C4-2B (cell line): ENCODE measurements around the gene GDF11.

Source experiments
- H3K27ac ChIP-seq: fragments of 450-650 bp; 2 replicates; pipeline ENCODE4 v1.5.1; 2017
- CTCF ChIP-seq: fragments of 450-650 bp; conservative IDR thresholded peaks from 2 replicates; pipeline ENCODE4 v1.5.1; 2017; ENCODE audit warnings: mild to moderate bottlenecking
- ZFX ChIP-seq: fragments of 450-650 bp; IDR thresholded peaks from 2 replicates; pipeline ENCODE4 v1.6.1; 2017

GDF11 gene

DNA sequence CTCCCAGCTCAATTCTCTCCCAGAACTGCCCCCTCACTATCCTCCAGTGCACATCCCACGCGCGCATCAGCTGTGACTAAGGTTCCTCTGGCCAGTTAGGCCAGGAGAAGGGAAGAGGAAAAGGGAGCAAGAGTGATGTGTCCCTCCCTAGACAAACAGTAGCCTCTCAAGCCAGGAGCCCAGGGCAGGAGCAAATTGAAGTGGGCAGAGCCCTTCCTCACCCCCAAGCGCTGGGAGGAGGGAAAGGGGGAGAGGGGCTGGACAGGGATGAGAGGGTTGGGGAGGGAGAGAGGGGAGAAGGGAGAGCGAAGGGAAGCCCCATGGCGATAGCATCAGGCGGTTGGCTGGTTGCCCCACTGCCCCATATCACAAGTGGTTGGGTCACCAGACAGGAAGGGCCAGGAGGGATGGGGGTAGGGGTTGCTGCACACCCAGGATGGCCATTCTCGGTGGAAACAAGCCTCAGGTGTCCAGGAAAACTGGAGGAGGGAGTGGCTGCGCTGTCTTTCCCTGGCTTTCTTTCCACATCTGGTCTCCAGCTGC, 15.2 kb upstream of the GDF11 start:
- peak overlapping the region; percentile 91 for H3K27ac ChIP-seq
- no peak for TF ChIP-seq ZFX
- no peak for TF ChIP-seq CTCF

DNA sequence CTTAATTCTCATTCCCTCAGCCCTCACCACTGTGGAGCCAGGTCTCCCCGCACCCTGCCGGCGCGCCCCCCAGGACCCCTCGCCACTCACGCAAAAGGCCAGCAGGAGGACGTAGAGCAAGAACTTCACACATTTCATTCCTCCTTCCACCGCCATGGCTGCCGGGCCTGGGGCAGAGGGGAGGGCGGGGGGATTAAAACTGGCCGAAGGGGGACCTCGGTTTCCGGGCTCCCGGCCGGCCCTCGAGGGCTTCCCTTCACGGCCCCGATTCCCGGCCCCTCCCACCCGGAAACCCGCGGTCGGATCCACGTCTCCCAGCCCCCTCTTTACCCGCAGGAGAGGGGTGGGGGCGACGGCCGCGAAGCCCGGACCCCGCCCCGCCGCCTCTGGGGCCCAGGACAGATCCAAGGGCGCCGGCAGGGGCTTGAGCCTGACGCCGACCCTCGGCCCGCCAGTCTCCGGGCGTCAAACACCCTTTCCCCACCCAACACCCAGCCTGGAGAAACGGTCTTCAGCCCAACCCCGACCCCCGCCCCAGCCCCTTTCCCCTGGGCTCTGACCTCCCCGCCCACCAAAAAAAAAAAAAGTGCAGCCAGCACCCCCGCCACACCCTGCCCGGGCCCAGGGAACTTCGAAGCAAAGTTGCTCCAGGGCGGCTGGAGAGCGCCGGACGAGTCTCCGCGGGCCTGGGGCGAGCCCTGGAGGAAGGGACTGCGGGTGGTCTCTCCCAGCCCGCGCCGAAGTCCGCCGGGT, 14.6 kb upstream of the GDF11 start:
- peak overlapping the region; percentile 91 for H3K27ac ChIP-seq
- TF ChIP-seq ZFX (no peak), CTCF (no peak)

DNA sequence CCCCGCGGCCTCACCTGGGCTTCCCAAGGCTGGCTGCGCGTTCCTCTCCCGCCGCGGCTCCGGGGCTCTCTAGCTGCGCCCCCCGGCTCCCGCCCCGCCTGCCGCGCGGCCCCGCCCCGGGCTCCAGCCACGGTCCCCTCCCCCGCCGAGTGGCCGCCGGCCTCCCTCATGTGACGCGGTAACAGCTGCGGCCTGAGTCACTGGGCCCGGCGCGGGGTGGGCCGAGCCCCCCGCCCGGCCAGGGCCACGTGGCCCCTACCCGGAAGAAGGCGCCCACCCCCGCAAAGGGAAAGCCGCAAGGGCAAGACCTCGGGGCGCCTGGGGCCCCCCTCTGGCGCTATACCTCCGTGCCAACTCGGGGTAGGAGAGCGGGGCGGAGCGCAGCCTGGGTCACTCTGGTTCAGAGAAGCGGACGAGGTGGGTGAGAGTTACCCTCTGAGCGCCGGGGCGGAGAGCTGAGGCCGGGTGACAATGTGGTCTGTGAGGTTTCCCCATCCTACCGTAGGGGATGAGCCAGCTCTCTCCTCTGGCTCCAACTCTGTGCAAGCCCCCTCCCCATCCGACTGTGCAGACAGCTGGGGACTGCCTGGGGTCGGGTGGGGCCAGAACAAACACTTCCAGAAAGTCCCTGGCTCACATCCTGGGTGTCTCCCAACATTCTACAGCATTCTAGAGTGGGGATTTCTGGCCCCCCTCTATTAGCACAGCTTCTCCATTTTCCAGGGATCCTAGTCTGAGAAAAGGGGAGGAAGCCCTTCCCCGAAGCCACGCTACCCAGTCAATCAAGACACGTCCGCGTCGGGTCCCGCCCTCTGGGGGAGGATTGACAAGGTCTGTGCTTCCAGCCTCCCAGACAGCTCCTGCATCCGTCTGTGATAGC, 13.7 kb upstream of the GDF11 start, which contains the start of gene CD63:
Gene CD63 (minus strand): TSS at position 71 of the 880 bp plus-strand sequence. CDS start 668 bp downstream, outside the sequence.
- peak within 1 kb of the TSS; percentile 91 for H3K27ac ChIP-seq
- TF ChIP-seq ZFX (peak; percentile 83; the same call in 1 of the 2 replicates), CTCF (no peak)

DNA sequence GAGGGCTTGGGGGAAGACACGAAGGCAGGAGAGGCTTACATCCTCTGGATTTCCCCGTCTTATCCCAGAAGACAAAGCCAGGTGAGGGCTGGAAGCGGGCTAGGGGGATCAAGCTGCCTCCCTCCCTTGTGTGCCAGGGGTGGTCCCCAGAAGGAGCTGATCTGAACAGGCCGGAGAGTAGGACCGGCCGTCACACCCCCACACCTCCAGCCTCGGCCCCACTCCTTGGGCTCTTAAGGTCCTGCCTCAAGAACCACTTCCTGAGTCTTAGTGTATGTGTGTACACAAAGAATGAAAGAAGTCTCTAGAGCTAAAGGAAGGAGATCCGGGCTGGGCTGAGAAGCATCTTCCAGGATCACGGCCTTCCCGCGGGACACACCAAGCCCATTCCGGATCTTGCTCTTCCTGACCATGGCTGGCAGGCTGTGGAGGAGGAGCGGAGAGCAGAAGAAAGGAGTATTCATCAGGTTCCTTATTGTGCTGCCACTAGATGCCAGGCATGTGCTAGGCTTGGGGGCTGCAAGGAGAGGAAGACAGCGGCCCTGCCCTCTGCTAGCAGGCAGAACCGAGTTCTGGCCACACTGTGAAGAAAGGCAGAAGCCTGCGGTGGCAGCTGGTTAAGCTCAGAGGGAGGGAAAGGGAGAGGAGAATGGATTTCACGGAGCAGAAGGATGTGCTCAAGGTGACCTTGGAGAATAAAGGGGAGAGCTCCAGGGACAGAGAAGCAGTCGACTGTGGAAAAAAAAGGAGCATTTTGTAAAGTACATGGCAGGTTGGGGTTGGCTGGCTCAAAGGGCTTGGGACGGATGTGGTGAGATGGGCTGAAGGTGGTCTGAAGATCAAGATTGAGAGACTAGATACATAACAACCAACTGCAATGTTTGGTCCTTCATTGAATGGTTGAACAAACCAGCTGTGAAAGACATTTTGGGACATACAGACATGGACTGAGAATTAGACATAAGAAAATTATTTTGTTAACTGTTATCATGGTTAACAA, 12.8 kb upstream of the GDF11 start:
- peak overlapping the region; percentile 91 for H3K27ac ChIP-seq
- TF ChIP-seq CTCF = no peak
- no peak for TF ChIP-seq ZFX

DNA sequence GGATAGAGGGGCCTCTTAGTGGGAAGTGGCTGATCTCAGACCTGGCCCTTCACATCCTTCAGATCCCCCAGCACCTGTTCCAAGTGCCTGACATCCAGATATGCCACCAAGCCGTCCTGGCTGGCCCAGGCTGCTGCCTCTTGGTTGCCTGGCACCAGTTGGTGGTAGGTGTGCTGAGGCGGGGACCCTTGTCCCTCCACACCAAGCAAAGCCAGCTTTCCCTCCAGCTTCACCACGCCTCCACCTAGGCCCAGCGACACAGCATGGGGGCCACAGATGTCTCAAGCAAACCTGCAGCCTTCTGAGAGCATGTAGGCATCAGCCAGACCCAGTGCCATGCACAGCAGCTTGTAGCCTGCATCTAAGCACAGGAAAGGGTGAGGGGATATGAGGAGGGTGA, 10.6 kb upstream of the GDF11 start:
- TF ChIP-seq CTCF (no peak), ZFX (no peak)
- H3K27ac ChIP-seq = no peak overlapping the region

GRCh38 chr12:55733021-55733555, 9.8 kb upstream of the GDF11 start:
- no peak overlapping the region for H3K27ac ChIP-seq
- TF ChIP-seq CTCF = no peak
- TF ChIP-seq ZFX = no peak
